Measurements from ENCODE around the gene PMEPA1. TPM values are rescaled to one million over a fixed set of nuclear protein-coding genes. Genes with fewer than 3 reads are reported as not detected.

PMEPA1 gene
- total and polyA plus RNA-seq, 5 experiments from 2014 or later, result 1.6 to 14.3 (median 5.0) TPM

DNA sequence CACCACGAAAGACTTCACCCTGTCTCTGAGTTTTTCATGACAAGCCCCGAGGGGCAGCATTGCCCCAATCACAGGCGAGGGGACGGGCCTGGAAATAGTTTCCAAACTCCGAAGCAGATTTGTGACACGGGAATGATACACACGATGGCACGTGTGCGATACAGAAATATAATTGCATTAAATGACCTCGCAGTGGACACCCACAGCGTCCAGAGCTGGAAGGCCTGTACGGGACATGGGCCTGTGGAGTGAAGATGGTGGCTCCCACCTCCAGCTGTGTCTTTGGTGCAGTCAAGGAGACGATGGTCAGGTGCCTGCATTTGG lies 43.0 kb downstream of the PMEPA1 start:
- H3K36me3 Mint-ChIP-seq, result no peaks in the 10 kb centered on the region
- no peaks in the 10 kb centered on the region for H3K27me3 Mint-ChIP-seq
- POLR2A ChIA-PET, result interaction anchor here (0.9 kb wide), 1 partner anchor 45 kb away, joined by 3 read pairs; no protein-coding TSS in a partner anchor
- no peak for ATAC-seq
- peak overlapping the region in 1 of 10 donors; percentile 68 for H3K27ac Mint-ChIP-seq
- DNase-seq, result no peak
- no peak overlapping the region for H3K4me3 Mint-ChIP-seq
- no peaks in the 10 kb centered on the region for H3K9me3 Mint-ChIP-seq
- peaks cover 7 to 25% (median 14%) of the 10 kb centered on the region in 4 donors for H3K4me1 Mint-ChIP-seq

- POLR2A ChIA-PET, result interaction anchor here (0.9 kb wide), 1 partner anchor 45 kb away, joined by 3 read pairs; no protein-coding TSS in a partner anchor
- H3K27ac Mint-ChIP-seq, result peak overlapping the region in 3 of 10 donors; percentile 33 to 82 (median 51)
Observed at GRCh38 chr20:57666106-57666833, 43.5 kb downstream of the PMEPA1 start.

GRCh38 chr20:57665589-57665971 lies 44.2 kb downstream of the PMEPA1 start:
- Mint-ChIP-seq H3K9me3 (no peaks in the 10 kb centered on the region), H3K4me3 (no peak overlapping the region), H3K4me1 (peaks cover 7 to 27% (median 11%) of the 10 kb centered on the region in 4 donors), H3K27ac (peak overlapping the region in 2 of 10 donors; percentile 33 to 37), H3K27me3 (no peaks in the 10 kb centered on the region), H3K36me3 (no peaks in the 10 kb centered on the region)
- ATAC-seq (no peak), DNase-seq (peak in 1 of 10 donors; percentile 26)
- POLR2A ChIA-PET, result interaction anchor here (1.2 kb wide), 1 partner anchor 38 kb away, joined by 3 read pairs; no protein-coding TSS in a partner anchor

More at GRCh38 chr20:57666106-57666833, 43.5 kb downstream of the PMEPA1 start:
- ATAC-seq (no peak), DNase-seq (peak in 1 of 10 donors; percentile 24)
- Mint-ChIP-seq H3K36me3 (no peaks in the 10 kb centered on the region), H3K4me1 (peaks cover 7 to 25% (median 11%) of the 10 kb centered on the region in 4 donors), H3K27me3 (no peaks in the 10 kb centered on the region), H3K9me3 (no peaks in the 10 kb centered on the region), H3K4me3 (no peak overlapping the region)

DNA sequence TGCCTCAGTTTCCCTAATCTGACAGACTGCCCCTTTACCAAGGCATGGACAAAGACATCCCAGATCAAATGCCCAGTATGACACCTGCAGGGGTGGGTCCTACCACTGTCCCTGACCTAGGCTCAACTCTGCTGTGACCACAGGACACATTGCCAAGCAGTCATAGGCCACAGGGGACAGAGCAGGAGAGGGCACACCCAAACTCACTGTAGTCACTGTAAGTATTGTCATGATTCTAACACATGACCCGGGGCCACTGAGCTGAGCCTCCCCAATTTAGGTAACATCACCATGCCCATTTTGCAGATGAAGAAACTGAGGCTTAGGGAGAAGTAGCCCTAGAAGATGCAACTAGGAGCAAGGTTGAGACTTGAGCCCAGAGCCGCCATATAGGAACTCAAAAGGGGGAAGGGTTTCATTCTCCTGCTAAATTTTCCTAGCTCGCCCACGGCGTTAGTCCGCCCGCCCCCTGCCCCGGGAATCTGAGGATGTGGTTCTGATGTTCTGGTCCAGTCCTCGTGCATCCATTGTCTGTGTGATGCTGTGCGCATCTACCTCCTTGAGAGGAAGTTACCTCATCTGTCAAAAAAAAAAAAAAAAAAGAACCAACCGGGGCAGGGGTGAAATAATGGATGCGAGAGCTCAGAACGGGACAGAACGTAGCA lies 44.8 kb downstream of the PMEPA1 start:
- H3K27ac Mint-ChIP-seq, result peak overlapping the region in 1 of 10 donors; percentile 5
- peaks cover 7 to 32% (median 12%) of the 10 kb centered on the region in 4 donors for H3K4me1 Mint-ChIP-seq
- DNase-seq, result peak in 1 of 10 donors; percentile 32
- POLR2A ChIA-PET, result interaction anchor here (1.2 kb wide), 1 partner anchor 37 kb away, joined by 3 read pairs; no protein-coding TSS in a partner anchor
- ATAC-seq, result no peak
- H3K4me3 Mint-ChIP-seq, result no peak overlapping the region
- H3K27me3 Mint-ChIP-seq, result no peaks in the 10 kb centered on the region
- H3K9me3 Mint-ChIP-seq, result no peaks in the 10 kb centered on the region
- no peaks in the 10 kb centered on the region for H3K36me3 Mint-ChIP-seq

DNA sequence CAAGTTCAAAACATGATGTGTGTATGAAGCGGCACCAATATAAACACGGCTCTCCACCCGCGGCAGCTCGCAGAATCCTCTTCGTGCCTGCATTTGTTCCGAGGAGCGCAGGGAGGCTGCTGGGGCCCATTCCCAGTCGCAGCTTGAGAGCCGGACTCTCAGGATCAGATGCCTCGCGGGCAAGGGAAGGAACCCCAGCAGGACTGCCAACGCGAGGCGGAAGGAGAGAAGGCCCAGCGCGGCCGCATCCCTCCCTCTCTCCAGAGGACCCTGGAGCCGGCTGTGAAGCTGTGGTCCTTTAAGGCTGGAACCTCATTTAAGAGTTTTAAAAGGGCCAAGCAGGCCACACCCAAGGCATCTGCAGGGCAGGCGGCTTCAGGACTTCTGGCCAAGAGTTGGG lies 45.3 kb downstream of the PMEPA1 start:
- POLR2A ChIA-PET, result interaction anchor here (1.2 kb wide), 1 partner anchor 37 kb away, joined by 3 read pairs; no protein-coding TSS in a partner anchor
- ATAC-seq (no peak), DNase-seq (no peak)
- H3K36me3 Mint-ChIP-seq, result no peaks in the 10 kb centered on the region
- peaks cover 7 to 36% (median 15%) of the 10 kb centered on the region in 4 donors for H3K4me1 Mint-ChIP-seq
- H3K4me3 Mint-ChIP-seq, result no peak overlapping the region
- no peaks in the 10 kb centered on the region for H3K9me3 Mint-ChIP-seq
- no peaks in the 10 kb centered on the region for H3K27me3 Mint-ChIP-seq
- peak overlapping the region in 1 of 10 donors; percentile 5 for H3K27ac Mint-ChIP-seq

GRCh38 chr20:57663681-57664451 lies 45.9 kb downstream of the PMEPA1 start:
- no peak overlapping the region for H3K27ac Mint-ChIP-seq
- no peak overlapping the region for H3K4me3 Mint-ChIP-seq
- no peaks in the 10 kb centered on the region for H3K9me3 Mint-ChIP-seq
- no peaks in the 10 kb centered on the region for H3K27me3 Mint-ChIP-seq
- POLR2A ChIA-PET, result no interaction called here
- no peak for DNase-seq
- ATAC-seq, result no peak
- H3K4me1 Mint-ChIP-seq, result peaks cover 11 to 39% (median 21%) of the 10 kb centered on the region in 4 donors
- no peaks in the 10 kb centered on the region for H3K36me3 Mint-ChIP-seq

DNA sequence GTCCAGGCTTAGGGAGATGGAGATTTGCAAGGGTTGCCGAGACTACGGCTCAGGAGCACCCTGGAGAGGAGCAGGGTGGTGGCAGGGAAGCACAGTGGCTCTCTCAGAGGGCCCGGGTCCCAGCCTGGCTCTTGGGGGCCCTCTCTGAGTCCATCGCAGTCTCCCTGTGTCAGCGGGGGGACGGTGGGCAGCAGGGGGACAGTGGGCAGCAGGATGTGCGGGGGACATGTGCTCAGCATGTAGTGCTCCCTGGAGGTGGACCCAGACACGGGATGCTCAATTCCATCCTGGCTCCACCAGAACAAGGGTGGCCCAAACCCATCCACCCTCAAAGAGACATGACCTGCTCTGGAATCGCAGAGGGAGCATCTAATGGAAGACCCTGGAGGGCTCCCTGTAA lies 46.6 kb downstream of the PMEPA1 start:
- Mint-ChIP-seq H3K36me3 (no peaks in the 10 kb centered on the region), H3K27me3 (no peaks in the 10 kb centered on the region), H3K27ac (peak overlapping the region in 3 of 10 donors; percentile 42 to 84 (median 52)), H3K4me3 (no peak overlapping the region), H3K4me1 (peaks cover 14 to 39% (median 22%) of the 10 kb centered on the region in 4 donors), H3K9me3 (no peaks in the 10 kb centered on the region)
- no peak for DNase-seq
- POLR2A ChIA-PET, result no interaction called here
- ATAC-seq, result no peak

DNA sequence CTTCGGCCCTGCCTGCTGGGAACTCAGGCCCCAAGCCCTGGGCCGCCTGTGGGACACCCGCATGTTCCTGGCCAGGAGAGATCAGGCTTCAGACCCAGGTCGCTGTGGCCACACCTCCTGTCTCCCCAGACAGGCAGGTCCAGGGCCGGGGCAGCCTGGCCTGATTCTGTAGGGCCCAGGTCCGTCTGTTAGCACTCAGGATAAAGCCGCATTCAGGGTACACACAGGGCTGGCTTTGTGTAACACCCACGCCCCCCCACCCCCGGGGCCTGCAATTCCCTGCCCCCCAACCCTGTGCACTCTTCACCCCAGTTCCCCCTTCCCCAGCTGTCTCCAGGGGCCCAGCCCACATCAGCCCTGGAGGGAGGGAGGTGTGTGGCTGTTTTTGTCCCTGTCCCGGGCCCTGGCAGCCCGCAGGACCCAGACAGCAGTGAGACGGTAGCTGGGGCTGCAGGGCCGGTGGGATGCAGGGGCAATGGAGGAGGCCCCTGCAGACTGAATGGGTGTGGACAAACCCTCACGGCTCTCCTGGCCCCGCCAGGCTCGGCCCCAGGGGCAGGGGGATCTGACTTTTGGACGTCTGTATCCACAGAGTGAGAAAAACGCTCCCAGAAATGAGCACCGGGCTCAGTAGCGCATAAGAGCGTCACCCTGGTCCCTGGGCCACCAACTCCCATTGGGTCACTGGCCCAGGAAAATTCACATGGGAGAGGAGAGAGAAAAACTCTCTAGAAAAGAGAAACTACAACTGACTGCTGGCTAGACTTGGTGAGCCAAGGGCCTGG lies 47.2 kb downstream of the PMEPA1 start:
- no peaks in the 10 kb centered on the region for H3K27me3 Mint-ChIP-seq
- DNase-seq (no peak), ATAC-seq (no peak)
- H3K27ac Mint-ChIP-seq, result peak overlapping the region in 2 of 10 donors; percentile 42 to 52
- H3K36me3 Mint-ChIP-seq, result no peaks in the 10 kb centered on the region
- no peaks in the 10 kb centered on the region for H3K9me3 Mint-ChIP-seq
- peaks cover 15 to 39% (median 23%) of the 10 kb centered on the region in 4 donors for H3K4me1 Mint-ChIP-seq
- POLR2A ChIA-PET, result no interaction called here
- no peak overlapping the region for H3K4me3 Mint-ChIP-seq

GRCh38 chr20:57661746-57662455 lies 47.9 kb downstream of the PMEPA1 start:
- peaks cover 16 to 44% (median 30%) of the 10 kb centered on the region in 4 donors for H3K4me1 Mint-ChIP-seq
- H3K27ac Mint-ChIP-seq, result peak overlapping the region in 1 of 10 donors; percentile 52
- H3K9me3 Mint-ChIP-seq, result no peaks in the 10 kb centered on the region
- DNase-seq, result no peak
- POLR2A ChIA-PET, result interaction anchor here (0.6 kb wide), 1 partner anchor 47 kb away, joined by 4 read pairs; no protein-coding TSS in a partner anchor
- no peaks in the 10 kb centered on the region for H3K36me3 Mint-ChIP-seq
- no peak for ATAC-seq
- no peaks in the 10 kb centered on the region for H3K27me3 Mint-ChIP-seq
- H3K4me3 Mint-ChIP-seq, result no peak overlapping the region

GRCh38 chr20:57660922-57661745 lies 48.7 kb downstream of the PMEPA1 start:
- ATAC-seq, result no peak
- Mint-ChIP-seq H3K36me3 (no peaks in the 10 kb centered on the region), H3K9me3 (no peaks in the 10 kb centered on the region), H3K4me1 (peaks cover 18 to 51% (median 31%) of the 10 kb centered on the region in 4 donors), H3K4me3 (peak overlapping the region in 1 of 10 donors; percentile 5), H3K27ac (peak overlapping the region in 3 of 10 donors; percentile 22 to 64 (median 56)), H3K27me3 (no peaks in the 10 kb centered on the region)
- DNase-seq, result peak in 1 of 10 donors; percentile 13
- POLR2A ChIA-PET, result interaction anchor here (0.6 kb wide), 1 partner anchor 46 kb away, joined by 4 read pairs; no protein-coding TSS in a partner anchor
